ENCODE measurements around the gene DNAJC13. TPM values are rescaled to one million over a fixed set of nuclear protein-coding genes. Genes with fewer than 3 reads are reported as not detected.
"Not testable (repeated sequence)": the region's sequence is repeated elsewhere in the genome, so short reads cannot be mapped to it uniquely, and the experiment has no call there.

DNAJC13 gene
- total RNA-seq, result 10 to 100 TPM; 43.6 to 73.7 (median 61.1) TPM

- Histone ChIP-seq H3K4me3 (peak within 1 kb of the TSS; percentile 94 to 95), H3K36me3 (peaks cover 0 to 6% of the 10 kb centered on the region in 2 donors), H3K27ac (peak within 1 kb of the TSS; percentile 76 to 97 (median 94)), H3K9me3 (no peaks in the 10 kb centered on the region), H3K27me3 (no peaks in the 10 kb centered on the region), H3K4me1 (peaks cover 0 to 47% (median 4%) of the 10 kb centered on the region in 3 donors)
- no peak for TF ChIP-seq EP300 (IDR thresholded peaks at IDR 0.05)
- TF ChIP-seq POLR2A (IDR thresholded peaks at IDR 0.05), result peak; percentile 36 to 49
- TF ChIP-seq POLR2AphosphoS5 (IDR thresholded peaks at IDR 0.05), result peak; percentile 60
- ATAC-seq, result peak; percentile 98
- WGBS, 2 donors (ENCODE audit: low coverage in 1 of 2), result 1% methylated on average over 18 to 31 of the region's 63 CpGs
Observed at GRCh38 chr3:132416807-132417694, at the start of gene DNAJC13. Gene DNAJC13 (plus strand): TSS chr3:132417502. CDS start chr3:132434551, 17,049 bp downstream.

- Histone ChIP-seq H3K4me1 (no peaks in the 10 kb centered on the region), H3K4me3 (no peak overlapping the region), H3K27me3 (peaks cover 5% of the 10 kb centered on the region), H3K36me3 (no peaks in the 10 kb centered on the region), H3K27ac (no peak overlapping the region), H3K9me3 (no peaks in the 10 kb centered on the region)
- 78 to 79% methylated on average over 2 of the region's 2 CpGs for WGBS, 2 donors (ENCODE audit: low coverage in 1 of 2)
- TF ChIP-seq CTCF (IDR thresholded peaks at IDR 0.05) (no peak), POLR2A (IDR thresholded peaks at IDR 0.05) (no peak), EP300 (IDR thresholded peaks at IDR 0.05) (no peak), POLR2AphosphoS5 (IDR thresholded peaks at IDR 0.05) (no peak)
- no peak for ATAC-seq
Observed at GRCh38 chr3:132368515-132368914, 48.8 kb upstream of the DNAJC13 start.

DNA sequence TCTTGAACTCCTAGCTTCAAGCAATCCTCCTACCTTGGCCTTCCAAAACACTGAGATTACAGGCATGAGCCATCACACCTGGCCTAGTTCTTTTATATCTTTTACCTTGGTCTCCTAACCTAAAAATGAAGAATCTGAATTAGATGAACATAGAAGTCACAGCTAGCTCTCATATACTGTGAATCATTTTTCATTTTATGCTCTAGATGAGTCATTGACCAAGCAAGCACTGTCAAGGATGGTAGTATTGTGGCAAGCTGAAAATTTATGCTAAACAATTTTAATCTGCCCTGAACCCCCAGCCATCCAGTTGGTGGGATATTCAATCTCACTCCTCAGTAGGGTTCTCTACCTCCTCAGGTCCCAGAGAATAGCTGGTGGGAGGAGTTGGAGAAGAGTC lies 48.3 kb upstream of the DNAJC13 start:
- no peak for ATAC-seq
- H3K4me3 ChIP-seq, result no peak overlapping the region
- TF ChIP-seq CTCF (IDR thresholded peaks at IDR 0.05) (no peak), POLR2AphosphoS5 (IDR thresholded peaks at IDR 0.05) (no peak), EP300 (IDR thresholded peaks at IDR 0.05) (no peak), POLR2A (IDR thresholded peaks at IDR 0.05) (no peak)
- H3K4me1 ChIP-seq, result no peaks in the 10 kb centered on the region
- no peaks in the 10 kb centered on the region for H3K36me3 ChIP-seq
- H3K9me3 ChIP-seq, result no peaks in the 10 kb centered on the region
- H3K27ac ChIP-seq, result no peak overlapping the region
- peaks cover 2% of the 10 kb centered on the region for H3K27me3 ChIP-seq

DNA sequence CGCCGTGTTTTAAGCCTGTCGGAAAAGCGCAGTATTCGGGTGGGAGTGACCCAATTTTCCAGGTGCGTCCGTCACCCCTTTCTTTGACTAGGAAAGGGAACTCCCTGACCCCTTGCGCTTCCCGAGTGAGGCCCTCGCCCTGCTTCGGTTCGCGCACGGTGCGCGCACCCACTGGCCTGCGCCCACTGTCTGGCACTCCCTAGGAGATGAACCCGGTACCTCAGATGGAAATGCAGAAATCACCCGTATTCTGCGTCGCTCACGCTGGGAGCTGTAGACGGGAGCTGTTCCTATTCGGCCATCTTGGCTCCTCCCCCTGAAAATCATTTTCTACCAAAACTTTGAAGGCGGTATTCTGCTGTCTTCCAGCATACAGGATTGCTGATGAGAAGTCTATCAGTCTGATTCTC lies 40.4 kb upstream of the DNAJC13 start:
- H3K4me3 ChIP-seq, H3K36me3 ChIP-seq, H3K9me3 ChIP-seq, H3K4me1 ChIP-seq, H3K27me3 ChIP-seq, H3K27ac ChIP-seq, ATAC-seq: not testable (repeated sequence)
- WGBS, 2 donors (ENCODE audit: low coverage in 1 of 2), result 96 to 98% methylated on average over 17 of the region's 25 CpGs

GRCh38 chr3:132378048-132378762 lies 39.1 kb upstream of the DNAJC13 start:
- H3K27me3 ChIP-seq, result peaks cover 11% of the 10 kb centered on the region
- no peak for TF ChIP-seq CTCF (IDR thresholded peaks at IDR 0.05)
- no peak for TF ChIP-seq POLR2AphosphoS5 (IDR thresholded peaks at IDR 0.05)
- TF ChIP-seq EP300 (IDR thresholded peaks at IDR 0.05), result no peak
- no peak for TF ChIP-seq POLR2A (IDR thresholded peaks at IDR 0.05)
- no peak for ATAC-seq
- H3K4me1 ChIP-seq, result no peaks in the 10 kb centered on the region
- no peaks in the 10 kb centered on the region for H3K9me3 ChIP-seq
- H3K4me3 ChIP-seq, result no peak overlapping the region
- no peaks in the 10 kb centered on the region for H3K36me3 ChIP-seq
- H3K27ac ChIP-seq, result no peak overlapping the region
- WGBS, 2 donors (ENCODE audit: low coverage in 1 of 2), result 71 to 93% methylated on average over 2 of the region's 2 CpGs

All from gastroesophageal sphincter (tissue), 4 donors.